ENCODE data around the gene CXorf58.
"Not testable (repeated sequence)": the region's sequence is repeated elsewhere in the genome, so short reads cannot be mapped to it uniquely, and the experiment has no call there.

CXorf58 gene, protein sequence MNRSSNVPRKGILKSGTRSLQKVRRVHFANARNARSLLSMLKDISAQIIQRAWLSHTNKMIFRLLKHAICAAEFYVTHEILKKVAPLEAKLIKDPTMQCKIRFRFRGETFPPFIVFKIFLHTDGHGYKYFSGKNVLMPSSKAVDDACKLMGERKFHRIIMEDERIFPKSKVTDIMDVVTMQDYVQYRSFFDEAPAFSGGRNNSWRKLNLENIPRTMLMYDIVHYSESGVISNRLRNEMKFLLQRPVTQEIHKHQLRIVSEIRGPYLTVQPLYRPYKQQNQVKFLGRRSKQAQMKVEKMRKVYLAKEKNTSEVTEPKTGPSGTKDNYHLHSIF

DNA sequence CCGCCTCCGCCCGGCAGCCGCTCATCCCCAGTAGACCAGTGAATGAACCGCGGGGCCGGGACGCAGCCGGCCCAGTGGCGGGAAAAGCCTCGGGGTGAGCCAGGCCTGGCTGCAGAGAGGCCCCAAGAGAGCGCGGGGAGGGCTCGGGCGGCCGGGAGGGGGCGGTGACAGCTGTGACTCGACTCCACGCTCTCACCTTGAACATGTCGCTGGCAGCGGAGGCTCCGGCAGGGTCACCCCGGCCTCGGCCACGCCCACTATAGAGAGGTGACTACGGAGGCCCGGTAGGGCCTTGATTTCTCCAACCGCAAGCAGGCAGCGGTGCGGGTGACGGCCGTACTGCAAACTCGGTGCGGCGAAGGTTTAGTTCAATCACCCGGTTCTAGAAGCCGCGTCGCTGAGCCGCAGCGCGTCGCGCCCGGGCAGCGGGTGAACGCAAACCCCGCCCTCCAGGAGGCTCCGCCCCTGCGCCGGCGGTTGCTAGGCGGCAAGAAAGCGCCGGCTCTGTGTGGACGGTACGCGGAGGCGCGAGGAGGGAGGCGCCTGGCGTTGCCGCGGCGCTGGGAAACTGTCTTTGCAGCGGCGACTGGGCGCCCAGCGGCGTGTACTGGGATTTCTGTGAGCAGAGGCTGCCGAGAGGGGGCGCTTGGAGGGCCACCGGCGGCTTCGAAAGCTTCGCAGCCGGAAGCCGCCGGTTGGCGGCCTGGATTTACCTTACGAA, at the start of gene CXorf58, which contains the start of gene APOO:
CXorf58 (plus strand) TSS at position 509 of the 721 bp plus-strand sequence. CDS start 2,297 bp downstream, outside the sequence.
APOO (minus strand) TSS at position 441 of the 721 bp plus-strand sequence; CDS start at position 205, 236 bp downstream.
- peak; percentile 76 for DNase-seq

DNA sequence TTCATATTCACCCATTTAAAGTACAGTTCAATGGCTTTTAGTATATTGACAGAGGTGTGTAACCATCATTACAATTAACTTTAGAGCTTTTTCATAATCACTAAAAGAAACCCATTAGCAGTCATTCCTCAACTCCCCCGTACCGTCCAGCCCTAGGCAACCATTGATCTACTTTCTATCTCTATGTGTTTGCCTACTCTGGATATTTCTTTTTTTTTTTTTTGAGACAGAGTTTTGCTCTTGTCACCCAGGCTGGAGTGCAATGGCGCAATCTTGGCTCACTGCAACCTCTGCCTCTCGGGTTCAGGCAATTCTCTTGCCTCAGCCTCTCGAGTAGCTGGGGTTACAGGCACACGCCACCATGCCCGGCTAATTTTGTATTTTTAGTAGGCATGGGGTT, 48.6 kb upstream of the CXorf58 start:
- DNase-seq = not testable (repeated sequence)

DNA sequence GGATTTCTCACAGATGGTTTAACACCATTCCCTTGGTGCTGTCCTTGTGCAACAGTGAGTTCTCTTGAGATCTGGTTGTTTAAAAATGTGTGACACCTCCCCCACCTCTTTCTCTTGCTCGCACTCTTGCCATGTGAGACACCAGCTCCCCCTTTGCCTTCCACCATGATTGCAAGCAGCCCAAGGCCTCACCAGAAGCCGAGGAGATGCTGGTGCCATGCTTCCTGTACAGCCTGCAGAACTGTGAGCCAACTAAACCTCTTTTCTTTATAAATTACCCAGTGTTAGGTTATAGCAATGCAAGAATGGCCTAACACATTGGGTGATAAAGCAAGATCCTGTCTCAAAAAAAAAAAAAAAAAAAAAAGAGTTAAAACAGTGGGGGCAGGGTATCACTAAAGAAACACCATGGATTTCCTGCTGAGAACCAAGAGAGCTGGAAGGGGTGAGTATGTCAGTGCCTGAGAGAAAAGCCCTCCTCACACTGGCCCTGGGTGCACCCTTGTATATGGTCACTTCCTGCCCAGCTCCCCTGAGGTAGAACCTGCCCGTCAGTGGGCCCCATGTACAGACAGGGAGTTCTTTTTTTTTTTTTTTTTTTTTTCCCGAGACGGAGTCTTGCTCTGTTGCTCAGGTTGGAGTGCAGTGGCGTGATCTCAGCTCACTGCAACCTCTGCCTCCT, 46.5 kb upstream of the CXorf58 start:
- DNase-seq = no peak

DNA sequence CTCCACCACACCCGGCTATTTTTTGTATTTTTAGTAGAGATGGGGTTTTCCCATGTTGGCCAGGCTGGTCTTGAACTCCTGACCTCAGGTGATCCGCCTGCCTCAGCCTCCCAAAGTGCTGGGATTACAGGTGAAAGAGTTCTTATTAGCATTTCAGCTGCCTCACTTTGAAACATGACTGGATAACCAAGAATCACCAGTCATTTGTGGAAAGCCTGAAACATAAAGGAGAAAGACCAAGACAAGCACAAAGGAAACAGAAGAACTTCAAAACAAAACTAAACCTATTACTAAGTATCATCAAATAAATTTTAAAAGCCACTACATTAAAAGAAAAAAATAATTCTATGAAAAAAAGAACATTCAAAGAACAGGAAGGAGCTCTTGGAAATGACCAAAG, 45.9 kb upstream of the CXorf58 start:
- not testable (repeated sequence) for DNase-seq

DNA sequence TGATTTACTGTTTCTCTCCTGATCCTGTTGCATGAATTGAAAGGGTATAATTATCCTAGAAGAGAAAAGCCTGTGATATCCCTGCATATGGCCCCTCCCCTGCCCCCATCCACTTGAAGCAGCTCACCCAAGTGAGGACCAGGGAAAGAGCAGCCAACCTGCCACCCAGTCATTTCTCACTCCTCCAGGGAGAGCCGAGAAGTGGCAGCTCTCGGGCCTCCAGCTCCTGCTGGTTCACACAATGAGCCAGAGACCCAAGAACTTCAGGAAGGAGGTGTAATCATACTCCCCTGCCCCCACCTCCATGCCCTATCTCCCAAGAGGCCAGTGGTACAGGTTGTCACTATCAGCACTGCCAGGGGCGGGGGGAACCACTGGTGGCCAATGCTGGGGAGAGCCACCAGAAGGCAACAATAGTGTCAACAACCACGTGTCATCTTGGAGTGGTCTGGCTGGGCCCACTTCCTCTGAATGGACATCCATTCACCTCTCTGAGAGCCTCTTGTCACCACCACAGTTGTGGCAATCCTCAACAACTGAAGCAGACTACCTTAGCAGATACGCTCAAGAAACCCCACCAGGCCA, 43.0 kb upstream of the CXorf58 start:
- DNase-seq = no peak

DNA sequence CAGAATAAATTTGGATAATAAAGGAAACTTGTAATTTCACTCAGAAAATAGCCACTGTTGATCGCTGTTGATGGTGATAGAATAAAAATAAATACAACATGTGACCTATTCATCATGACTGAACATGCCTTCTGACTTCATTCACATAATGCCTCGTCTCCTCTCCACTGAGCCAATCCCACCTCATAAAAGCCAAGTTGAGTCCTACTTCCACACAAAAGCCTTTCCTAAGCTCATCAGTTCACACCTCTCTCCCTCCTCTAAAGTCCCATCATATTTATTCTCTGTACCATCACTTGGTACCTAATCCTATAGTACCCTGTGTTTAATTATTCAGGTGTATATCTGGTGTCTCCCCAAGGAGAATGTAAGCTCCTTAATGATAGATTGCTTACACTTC, 37.8 kb upstream of the CXorf58 start:
- no peak for DNase-seq

DNA sequence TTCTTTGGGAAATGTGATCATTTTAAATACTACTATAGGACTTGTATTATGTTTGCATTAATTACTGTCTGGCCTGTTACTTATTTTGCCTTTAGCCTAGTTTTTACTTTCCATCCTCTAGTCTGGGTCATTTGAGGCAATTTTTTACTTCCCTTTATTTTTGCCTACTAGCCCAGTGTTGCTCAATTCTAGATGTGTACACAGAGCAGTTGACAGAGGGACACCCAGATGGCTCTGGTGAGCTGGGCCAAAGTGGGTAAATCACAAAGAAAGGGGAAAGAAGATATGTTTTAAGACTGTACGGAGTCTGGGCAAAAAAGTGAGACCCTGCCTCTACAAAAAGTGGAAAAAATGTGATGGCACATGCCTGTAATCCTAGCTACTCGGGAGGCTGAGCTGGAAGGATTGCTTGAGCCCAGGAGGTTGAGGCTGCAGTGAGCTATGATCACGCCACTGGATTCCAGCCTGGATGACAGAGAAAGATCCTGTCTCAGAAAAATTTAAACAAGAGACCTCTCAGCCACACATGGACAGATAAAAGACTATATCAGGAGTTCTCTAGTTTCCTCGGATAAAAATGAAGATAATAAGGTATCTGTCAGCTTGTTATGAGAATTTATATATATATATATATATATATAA, 35.8 kb upstream of the CXorf58 start:
- DNase-seq = no peak

DNA sequence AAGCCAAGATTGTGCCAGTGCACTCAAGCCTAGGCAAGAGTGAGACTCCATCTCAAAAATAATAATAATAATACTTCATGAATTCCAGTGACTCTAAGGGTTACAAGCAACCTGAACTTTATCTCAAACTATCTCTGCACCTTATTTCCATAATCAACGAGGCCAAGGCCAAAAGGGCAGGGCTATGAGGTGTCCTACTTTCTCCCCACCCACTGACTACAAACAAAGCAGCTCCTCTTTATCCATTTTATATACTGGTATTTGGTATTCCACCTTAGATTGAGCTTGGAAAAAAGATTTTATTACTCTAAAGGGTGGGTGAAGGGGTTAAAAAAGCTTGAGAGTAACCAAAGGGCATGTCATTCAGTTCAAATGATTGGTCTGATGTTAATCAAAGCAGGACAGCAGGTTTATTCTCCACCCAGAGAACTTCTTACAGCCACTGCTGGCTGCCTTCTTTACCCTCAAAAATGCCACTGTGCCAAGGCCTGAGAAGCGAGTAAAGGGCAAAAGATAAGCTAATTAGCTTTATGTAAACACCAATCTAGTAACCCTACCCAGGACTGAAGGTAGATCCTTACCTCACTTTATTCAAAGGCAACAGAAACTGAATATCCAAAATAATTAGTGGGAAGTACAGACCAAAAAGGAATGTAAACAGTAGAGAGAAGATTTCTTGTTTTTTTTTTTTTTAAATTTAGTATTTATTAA, 28.3 kb upstream of the CXorf58 start:
- no peak for DNase-seq

DNA sequence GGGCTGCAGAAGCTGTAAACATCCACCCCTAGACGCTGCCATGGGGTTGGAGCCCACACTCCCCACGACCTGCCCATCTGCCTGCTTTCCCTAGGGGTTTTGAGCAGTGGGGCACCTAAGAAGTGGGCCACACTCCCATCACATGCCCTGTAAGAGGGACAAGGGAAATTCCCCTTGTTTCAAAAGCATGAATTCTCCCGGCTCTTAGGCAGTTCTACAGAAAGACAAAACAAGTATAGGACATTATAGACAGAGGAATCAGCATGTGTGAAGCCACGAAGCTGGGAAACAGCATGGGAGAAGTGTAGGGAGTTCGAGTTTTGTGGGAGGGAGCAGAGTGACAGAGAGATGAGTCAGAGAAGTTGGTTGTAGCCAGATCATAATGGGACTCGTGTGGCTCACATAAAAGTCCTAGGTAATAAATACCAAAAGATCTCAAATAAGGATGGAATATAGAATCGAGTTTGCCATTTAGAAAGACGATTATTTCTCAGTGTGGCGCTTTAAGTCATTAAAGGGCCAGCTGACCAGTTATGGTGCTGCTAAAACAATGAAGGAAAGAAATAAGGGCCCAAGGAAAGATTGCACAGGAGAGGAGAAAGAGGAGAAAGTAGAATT, 24.0 kb upstream of the CXorf58 start:
- peak; percentile 60 for DNase-seq

DNA sequence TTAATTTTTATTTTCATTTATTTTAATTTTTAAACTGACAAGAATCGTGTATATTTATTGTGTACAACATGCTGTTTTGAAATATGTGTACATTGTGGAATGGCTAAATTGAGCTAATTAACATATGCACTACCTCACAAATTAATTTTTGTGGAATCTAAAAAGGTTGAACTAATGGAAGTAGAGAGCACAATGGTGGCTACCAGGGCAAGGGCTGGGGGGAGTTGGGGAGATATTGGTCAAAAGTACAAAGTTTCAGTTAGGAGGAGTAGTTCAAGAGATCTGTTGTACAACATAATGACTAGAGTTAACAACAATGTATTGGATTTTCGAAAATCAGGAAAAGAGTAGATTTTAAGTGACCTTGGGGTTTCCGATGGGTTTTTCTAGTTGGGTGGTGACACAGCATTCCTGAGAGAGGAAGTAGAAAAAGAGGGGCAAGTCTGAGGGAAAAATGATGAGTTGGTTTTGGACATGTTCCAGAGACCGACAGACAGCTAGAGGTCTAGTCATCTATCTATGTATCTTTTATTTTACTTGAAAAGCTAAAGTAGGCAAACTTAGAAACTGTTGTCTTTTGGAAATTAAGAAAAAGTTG, 23.3 kb upstream of the CXorf58 start:
- peak; percentile 43 for DNase-seq

DNA sequence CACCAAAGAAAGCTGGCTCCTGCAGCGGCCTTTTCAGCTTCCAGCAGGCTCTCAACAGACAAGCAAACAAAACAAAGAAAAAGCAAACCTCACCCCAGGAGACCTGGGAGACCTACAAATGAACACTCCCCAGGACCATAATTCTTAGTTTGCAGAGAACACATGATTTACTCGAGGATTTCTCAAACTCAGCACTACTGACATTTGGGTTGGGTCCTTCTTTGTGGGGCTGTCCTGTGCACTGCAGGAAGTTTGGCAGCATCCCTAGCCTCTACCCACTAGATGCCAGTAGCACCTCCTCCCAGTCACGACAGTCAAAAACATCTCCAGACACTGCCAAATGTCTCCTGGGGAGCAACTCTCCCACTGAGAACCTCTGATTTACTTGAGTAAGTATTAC, 22.0 kb upstream of the CXorf58 start:
- no peak for DNase-seq

DNA sequence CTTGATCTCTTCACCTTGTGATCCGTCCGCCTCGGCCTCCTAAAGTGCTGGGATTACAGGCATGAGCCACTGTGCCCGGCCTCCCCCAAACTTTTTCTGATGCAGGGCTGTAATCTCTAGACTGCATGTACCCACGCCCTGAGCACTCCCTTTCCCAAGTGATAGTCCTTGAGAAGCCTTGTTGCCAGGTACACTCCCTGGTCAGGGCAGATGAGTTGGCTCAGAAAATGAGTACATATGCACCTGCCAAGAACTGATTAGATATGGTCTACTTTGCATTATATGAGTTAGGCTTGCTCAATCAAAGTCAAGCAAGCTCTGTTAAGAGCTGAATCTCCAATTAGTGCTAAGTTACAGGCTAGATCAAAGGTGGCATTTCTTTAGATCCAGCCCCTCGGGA, 20.4 kb upstream of the CXorf58 start:
- no peak for DNase-seq

DNA sequence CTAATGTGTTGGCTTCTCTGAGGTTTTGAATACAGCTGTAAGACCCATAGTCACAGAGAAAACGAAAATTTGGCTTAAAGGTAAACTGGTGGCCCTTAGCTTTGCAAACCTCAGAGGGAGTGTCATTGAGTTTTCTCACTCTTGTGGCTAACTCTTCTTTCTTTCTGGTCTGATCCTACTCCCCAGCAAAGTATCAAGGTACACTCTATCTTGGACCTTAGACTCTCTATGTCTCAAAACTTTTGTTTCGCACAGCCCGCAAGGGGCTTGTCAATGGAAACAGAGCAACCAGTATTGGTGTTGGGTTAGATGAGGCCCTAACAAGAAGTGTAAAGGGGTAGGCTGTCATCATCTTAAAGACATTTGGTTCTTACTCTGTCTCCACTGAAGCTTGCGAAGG, 19.9 kb upstream of the CXorf58 start:
- DNase-seq = no peak

DNA sequence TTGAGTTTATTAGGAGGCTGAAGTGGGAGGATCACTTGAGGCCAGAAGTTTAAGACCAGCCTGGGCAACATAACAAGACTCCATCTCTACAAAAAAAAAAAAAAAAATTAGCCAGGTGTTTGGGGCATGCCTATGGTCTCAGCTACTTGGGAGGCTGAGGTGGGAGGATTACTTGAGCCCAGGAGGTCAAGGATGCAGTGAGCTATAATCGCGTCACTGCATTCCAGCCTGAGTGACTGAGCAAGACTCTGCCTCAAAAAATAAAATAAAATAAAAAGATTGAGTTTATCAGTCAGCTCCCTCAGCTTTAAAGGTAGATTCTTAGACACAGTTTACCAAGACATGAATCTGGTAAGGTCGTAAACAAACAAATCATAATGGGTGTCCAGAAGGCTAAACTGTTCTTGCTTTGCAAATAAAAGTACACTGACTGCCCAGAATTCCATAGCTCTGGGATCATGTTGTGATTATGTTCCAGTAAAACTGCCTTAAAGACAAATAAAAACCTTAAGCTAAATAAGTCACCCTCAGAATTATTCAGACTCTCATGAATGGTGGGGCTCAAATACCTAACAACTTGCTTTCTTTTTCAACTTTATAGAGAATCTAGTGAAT, 18.8 kb upstream of the CXorf58 start:
- DNase-seq = no peak

DNA sequence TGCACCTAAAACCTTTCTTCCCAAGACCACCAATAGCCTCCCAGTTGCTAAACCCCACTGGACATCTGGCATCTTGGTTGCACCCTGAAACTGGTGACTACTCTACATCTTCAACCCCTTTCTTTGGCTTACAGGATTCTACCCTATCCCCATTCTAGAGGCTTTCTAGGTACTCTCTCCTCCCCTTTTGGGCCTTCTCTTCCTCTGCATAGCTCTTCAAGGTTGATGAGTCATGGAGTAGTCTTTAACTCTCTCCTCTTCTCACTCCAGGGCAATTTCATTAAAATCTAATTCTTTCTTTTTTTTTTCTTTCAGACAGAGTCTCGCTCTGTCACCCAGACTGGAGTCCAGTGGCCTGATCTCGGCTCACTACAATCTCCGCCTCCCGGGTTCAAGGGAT, 16.9 kb upstream of the CXorf58 start:
- no peak for DNase-seq

DNA sequence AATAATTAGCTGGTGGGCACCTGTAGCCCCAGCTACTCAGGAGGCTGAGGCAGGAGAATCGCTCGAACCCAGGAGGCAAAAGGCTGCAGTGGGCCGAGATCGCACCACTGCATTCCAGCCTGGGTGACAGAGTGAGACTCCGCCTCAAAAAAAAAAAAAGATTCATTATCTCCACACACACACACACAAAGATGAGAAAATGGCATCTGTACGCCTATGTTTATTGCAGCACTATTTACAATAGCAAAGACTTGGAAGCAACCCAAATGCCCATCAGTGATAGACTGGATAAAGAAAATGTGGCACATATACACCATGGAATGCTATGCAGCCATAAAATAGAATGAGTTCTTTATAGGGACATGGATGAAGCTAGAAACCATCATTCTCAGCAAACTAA, 12.8 kb upstream of the CXorf58 start:
- DNase-seq = not testable (repeated sequence)

DNA sequence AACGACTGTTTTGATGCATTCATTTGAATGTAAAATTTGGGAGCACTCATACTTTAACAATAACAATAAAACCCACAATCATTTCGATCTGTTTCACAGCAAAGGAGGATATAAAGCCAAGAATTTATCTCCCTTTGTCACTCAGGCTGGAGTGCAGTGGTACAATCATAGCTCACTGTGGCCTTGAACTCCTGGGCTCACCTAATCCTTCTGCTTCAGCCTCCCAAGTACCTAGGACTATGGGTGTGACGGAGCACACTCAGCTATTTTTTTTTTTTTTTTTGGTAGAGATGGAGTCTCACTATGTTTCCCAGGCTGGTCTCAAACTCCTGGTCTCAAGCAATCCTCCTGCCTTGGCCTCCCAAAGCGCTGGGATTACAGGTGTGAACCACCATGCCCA, 11.3 kb upstream of the CXorf58 start:
- not testable (repeated sequence) for DNase-seq

DNA sequence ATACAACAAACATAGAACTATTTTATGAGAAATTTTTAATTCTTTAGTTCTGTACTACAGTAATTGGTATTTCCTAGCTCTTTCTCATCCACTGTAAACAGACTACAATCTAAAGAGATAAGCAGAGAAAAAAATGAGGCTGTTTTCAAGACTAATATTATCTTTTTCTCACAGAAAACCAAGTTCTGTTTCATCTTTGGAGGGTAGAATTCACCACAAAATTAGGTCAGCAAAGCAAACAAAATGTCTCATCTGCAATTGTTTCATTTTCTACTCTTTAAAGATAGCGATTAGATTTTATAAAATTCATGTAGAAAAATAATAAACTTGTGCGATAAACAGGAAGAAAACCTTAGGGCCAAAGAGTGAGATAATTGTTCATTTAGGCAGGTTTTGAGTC, 10.8 kb upstream of the CXorf58 start:
- no peak for DNase-seq

DNA sequence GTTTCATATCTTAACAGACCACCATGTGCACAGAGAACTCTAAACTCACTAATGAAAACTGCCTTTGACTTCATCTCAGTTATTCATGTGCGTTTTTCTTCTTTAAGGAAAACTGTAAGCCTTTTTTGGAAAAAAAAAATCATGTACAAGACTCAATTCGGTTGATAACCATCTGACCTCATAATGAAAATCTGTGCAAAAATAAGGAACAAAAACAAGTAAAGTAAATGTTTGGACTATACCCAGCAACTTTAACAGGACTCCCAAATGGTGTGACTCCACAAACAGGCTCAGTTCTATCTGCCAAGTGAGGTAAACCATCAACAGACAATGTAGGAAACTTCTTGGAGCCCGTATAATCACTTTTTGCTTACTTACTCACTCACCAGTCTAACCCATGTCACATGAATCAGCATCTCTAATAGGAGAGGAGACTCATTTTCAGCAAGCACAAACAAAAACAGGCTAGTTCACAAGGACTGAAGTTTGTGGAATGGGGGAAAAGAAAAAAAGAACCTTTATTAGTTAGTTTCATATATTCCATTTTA, 9.3 kb upstream of the CXorf58 start:
- peak; percentile 29 for DNase-seq

DNA sequence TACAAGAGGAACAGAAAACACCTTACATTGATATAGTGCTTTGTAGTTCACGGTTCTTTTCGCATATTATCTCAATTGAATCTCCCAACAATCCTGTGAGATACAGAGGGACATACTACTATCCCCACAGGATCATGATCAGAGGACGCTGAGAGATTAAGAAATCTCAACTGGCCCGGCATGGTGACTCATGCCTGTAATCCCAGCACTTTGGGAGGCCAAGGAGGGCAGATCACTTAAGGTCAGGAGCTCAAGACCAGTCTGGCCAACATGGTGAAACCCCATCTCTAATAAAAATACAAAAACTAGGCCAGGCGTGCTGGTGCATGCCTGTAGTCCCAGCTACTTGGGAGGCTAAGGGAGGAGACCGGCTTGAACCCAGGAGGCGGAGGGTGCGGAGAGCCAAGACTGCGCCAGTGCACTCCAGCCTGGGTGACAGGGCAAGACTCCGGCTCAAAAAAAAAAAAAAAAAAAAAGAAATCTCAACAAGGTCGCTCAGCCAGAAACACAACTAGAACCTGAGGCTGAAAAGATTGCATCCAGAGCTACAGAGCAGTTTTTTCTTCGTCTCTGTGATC, 7.5 kb upstream of the CXorf58 start:
- DNase-seq = no peak
